Erythroblast (primary cell): Measurements from ENCODE around the gene EGFL7.

Experiments used
- GATA1 ChIP-seq: IDR thresholded peaks from 2 replicates; pipeline ENCODE4 v1.6.1; 2011; ENCODE audit warnings: low read depth, mild to moderate bottlenecking, control low read depth, low read length, moderate library complexity
- POLR2A ChIP-seq: IDR thresholded peaks from 2 replicates; pipeline ENCODE4 v1.6.1; 2011; ENCODE audit warnings: mild to moderate bottlenecking, low read length

DNA sequence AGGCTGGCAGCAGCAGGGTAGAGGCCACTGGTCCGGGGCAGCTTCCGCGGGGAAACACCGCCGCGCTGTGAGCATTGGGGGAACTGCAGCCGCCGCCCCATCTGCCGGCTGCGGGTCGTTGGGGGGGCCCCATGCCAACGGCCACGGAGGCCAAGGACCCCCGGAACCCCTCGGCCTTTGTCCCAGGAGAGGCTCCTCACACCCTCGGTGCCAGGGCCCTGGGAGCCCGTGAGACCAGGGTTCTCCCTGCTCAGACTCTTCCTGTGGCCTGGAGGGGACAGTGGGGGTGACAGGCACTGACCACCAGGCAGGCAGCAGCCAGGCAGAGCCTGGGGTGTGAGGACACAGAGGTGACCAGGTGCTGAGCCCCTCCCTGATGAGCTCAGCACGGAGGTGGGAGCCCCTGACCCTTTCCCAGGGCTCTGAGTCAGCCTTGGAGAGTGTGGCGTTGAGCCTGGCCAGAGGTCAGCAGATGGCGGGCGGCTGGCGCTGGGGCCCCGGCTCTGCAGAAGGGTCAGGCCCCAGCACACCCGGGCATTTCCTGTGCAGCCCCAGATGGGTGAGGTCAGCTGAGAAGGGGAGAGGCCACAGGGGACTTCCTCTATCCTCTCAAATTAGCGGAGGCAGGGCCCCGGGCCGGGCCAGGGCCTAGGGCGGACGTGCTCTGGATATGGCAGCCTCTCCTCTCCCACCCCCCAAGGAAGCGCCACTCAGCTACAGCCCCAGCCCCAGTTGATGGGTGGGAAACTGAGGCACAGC is 17.9 kb upstream of the EGFL7 start:
- TF ChIP-seq POLR2A, result no peak
- no peak for TF ChIP-seq GATA1
